ENCODE data around the gene WNT11.
A peak's percentile ranks its signal among the peaks of the same experiment; 100 is the strongest.

Gene WNT11
- 0 to 14.8 (median 0.78) reads per million in 9 experiments for total RNA-seq

DNA sequence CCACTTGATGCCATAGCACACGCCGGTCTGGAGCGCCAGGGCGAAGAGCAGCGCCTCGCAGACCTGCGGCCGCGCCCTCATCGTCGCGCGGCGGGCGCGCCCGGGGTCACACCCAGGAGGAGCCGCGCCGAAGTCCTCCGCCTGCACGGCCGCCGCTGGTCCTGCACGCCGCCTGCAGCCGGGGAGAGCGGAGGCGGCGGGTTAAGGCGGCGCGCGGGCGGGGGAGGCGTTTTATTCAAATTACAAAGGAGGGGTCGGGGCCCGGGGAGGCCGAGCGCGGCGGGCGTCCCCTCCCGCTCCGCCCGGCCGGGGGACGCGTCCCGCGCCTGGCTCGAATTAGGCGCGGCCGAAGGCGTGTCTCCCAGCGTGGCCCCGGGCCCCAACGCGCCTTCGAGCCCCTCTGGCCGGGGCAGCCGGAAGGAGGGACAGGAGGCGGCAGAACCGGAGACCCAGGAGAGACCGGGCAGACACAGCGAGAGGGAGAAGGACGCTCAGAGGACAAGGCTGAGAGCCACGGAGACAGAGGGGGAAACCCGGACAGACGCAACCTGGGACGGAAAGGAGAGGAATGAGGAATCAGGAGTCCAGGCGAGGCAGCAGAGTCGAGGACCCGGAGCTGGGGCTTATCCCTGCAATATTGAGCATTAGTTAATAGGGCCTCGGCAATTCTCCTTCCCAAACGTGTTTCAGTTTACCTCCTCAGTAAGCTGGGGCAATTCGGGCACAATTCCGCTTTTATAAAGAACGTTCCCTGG is at the start of gene WNT11:
TSS of gene WNT11 (minus strand) at position 176 of the 755 bp plus-strand sequence. CDS start at position 81, 95 bp downstream.
- H3K36me3 Mint-ChIP-seq (ENCODE audit: insufficient read depth): peaks cover 25% of the 10 kb centered on the region
- peak within 1 kb of the TSS; percentile 67 to 71 for H3K27ac Mint-ChIP-seq
- DNase-seq: peak; percentile 22 to 39 (median 28)
- H3K4me3 Mint-ChIP-seq: peak within 1 kb of the TSS; percentile 84 to 85
- ATAC-seq (replicated peaks): peak; percentile 37
- H3K27me3 Mint-ChIP-seq: peaks cover 24 to 49% of the 10 kb centered on the region in 2 donors
- peaks cover 3 to 19% of the 10 kb centered on the region in 2 donors for H3K4me1 Mint-ChIP-seq (ENCODE audit: low read depth in 2 of 2)
- no peaks in the 10 kb centered on the region for H3K9me3 Mint-ChIP-seq

DNA sequence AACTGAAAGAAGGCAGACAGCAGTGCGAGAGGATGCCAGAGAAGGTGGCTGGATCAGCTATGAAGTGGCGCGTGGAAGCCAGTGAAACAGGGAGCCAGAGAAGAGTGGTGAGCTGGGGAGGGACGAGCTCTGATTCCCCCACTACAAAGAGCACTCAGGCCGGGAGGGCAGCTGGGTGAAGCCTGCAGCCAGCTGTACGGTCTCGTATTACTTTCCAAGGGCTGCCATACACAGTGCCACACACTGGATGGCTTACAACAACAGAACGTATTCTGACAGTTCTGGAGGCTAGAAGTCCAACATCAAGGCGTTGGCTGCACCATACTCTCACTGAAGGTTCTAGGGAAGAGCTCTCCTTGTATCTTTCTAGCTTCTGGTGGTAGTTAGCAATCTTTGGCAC is 47.1 kb upstream of the WNT11 start:
- peaks cover 20 to 48% of the 10 kb centered on the region in 2 donors for H3K27me3 Mint-ChIP-seq
- no peaks in the 10 kb centered on the region for H3K9me3 Mint-ChIP-seq
- H3K4me1 Mint-ChIP-seq (ENCODE audit: low read depth in 2 of 2): no peaks in the 10 kb centered on the region
- ATAC-seq (replicated peaks) (no peak), DNase-seq (no peak)
- no peaks in the 10 kb centered on the region for H3K36me3 Mint-ChIP-seq (ENCODE audit: insufficient read depth)
- no peak overlapping the region for H3K27ac Mint-ChIP-seq
- no peak overlapping the region for H3K4me3 Mint-ChIP-seq

DNA sequence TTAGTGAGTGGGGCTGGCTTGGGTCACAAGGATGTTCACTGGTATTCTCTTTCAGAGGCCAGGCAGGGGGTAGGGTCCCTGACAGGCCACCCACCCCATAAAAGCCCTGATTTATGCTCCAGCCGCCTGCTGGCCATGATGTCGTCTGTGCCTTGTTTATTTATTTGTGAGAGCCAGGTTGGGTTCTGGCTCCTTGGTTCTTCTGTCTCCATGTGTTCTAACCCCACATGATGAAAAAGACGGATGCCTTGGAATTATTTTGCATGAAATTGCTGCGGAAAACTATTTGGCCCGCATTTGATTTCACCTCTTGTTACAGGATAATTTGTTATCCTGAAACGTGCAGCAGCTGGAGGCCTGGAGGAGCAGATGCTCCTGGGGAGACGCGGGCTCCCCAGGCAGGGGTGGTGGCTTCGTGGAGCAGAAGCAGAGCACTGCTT is 46.3 kb upstream of the WNT11 start:
- ATAC-seq (replicated peaks) (no peak), DNase-seq (no peak)
- peaks cover 20 to 48% of the 10 kb centered on the region in 2 donors for H3K27me3 Mint-ChIP-seq
- H3K36me3 Mint-ChIP-seq (ENCODE audit: insufficient read depth): no peaks in the 10 kb centered on the region
- no peaks in the 10 kb centered on the region for H3K9me3 Mint-ChIP-seq
- no peak overlapping the region for H3K4me3 Mint-ChIP-seq
- H3K27ac Mint-ChIP-seq: no peak overlapping the region
- H3K4me1 Mint-ChIP-seq (ENCODE audit: low read depth in 2 of 2): no peaks in the 10 kb centered on the region

DNA sequence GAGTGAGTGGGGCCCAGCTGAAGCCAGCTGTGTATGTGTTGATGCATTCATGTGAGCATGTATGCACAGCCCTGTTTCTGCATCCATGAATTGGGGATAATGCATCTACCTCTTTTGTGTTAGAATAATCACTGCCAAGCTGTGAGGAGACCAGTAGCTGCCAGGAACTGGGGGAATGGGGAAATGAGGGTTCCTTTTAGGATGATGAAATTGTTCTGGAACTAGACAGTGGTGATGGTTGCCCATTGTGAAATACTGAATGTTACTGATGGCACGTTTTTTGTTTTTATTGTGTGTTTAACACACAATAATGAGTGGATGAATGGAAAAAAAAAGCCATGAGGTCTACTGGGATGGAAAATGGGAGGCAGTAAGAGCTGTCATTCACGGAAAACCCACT is 45.3 kb upstream of the WNT11 start:
- Mint-ChIP-seq H3K4me3 (no peak overlapping the region), H3K4me1 (ENCODE audit: low read depth in 2 of 2) (no peaks in the 10 kb centered on the region), H3K27me3 (peaks cover 20 to 48% of the 10 kb centered on the region in 2 donors), H3K27ac (no peak overlapping the region), H3K9me3 (no peaks in the 10 kb centered on the region), H3K36me3 (ENCODE audit: insufficient read depth) (peaks cover 3% of the 10 kb centered on the region)
- ATAC-seq (replicated peaks) (no peak), DNase-seq (no peak)

DNA sequence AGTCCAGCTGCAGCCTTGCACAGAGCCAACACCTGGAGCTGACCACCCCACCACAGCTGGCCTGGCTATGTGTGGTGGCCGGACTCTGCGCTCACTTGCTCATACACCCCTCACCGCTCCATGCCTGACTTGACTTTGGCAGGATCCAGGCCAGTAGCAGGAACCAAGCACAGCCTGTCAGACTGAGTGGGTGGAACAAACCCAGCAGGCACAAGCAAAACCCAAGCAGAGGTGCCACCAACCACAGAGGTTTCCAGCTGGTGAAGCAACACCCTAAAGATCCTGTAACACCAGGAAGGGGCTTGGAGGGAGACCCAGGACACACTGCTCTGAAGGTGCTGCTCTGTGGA is 44.9 kb upstream of the WNT11 start:
- Mint-ChIP-seq H3K4me3 (no peak overlapping the region), H3K9me3 (no peaks in the 10 kb centered on the region), H3K27me3 (peaks cover 20 to 48% of the 10 kb centered on the region in 2 donors), H3K36me3 (ENCODE audit: insufficient read depth) (peaks cover 3% of the 10 kb centered on the region), H3K27ac (no peak overlapping the region), H3K4me1 (ENCODE audit: low read depth in 2 of 2) (no peaks in the 10 kb centered on the region)
- DNase-seq: no peak
- ATAC-seq (replicated peaks): no peak

DNA sequence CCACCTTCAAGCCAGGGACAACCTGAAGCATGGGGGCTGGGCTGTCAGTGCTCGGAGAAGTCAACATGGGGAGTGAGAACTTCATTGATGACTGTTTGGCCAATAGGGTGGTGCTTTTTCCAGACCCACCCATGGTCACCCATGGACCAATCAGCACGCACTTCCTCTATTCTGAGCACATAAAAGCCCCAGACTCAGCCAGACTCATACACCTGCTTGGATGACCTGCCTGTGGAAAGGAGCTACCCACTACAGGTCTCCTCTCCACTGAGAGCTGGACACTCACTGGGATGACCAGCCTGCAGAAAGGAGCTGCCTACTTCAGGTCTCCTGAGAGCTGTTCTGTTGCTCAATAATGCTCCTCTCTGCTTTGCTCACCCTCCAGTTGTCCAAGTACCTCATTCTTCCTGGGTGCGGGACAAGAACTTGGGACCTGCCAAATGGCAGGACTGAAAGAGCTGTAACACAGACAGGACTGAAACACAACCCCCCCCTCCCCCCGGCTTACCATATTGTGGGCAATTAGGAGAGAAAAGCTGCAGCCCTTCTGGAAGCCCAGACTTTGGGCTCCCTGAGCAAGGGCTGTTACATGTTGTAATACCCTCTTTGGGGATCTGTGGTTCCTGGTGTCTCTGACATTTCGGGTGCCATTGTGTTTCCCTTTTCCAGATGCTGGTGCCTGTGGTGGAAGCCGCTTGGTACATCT is 44.4 kb upstream of the WNT11 start:
- no peak for ATAC-seq (replicated peaks)
- H3K4me1 Mint-ChIP-seq (ENCODE audit: low read depth in 2 of 2): no peaks in the 10 kb centered on the region
- no peaks in the 10 kb centered on the region for H3K9me3 Mint-ChIP-seq
- no peak overlapping the region for H3K4me3 Mint-ChIP-seq
- no peak overlapping the region for H3K27ac Mint-ChIP-seq
- DNase-seq: no peak
- H3K27me3 Mint-ChIP-seq: peaks cover 20 to 46% of the 10 kb centered on the region in 2 donors
- peaks cover 3% of the 10 kb centered on the region for H3K36me3 Mint-ChIP-seq (ENCODE audit: insufficient read depth)

DNA sequence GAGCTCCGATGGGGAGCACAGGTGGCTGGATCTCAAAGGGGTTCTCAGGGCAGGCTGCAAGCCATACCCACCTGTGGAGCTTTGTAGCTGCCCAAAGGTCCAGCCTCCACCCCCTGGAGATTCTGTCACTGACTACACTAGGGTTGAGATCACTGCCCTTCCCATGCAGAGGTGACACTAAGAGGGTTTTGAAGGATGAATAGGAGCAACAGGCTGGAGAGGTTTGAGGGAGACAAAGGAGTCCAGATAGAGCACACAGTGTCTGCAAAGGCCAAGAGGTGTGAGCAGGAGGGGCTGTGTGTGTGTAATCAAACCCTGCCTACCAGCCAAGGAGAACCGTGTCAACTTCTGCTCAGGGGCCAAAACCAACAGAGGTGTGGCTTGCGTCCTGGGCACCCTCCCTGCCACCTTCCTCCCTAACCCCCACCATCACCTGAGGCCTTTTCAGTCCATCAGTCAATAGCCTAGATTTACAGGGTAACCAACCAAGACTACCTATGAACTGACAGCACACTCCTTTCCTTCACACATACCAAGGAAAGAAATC is 43.0 kb upstream of the WNT11 start:
- Mint-ChIP-seq H3K4me1 (ENCODE audit: low read depth in 2 of 2) (no peaks in the 10 kb centered on the region), H3K9me3 (no peaks in the 10 kb centered on the region), H3K4me3 (no peak overlapping the region), H3K36me3 (ENCODE audit: insufficient read depth) (peaks cover 3% of the 10 kb centered on the region), H3K27ac (no peak overlapping the region), H3K27me3 (peaks cover 20 to 32% of the 10 kb centered on the region in 2 donors)
- no peak for ATAC-seq (replicated peaks)
- DNase-seq: no peak

DNA sequence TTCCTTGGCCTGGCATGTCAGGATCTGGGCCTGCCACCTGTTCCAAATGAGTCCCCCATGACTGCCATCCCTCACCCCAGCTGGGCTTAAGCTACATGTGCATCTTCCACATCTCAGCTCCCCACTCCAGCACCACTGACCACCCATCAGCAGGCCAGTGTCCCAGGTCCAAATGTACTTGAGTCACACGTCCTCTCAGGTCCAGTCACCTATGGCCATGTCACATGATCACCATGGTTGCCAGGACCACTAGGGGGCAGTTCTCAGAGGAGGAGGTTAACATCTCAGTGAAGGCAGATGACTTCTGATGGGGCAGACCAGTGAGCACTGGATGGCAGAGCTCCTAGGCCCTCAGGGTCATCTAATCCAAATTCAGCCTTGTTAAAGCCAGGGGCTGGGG is 41.9 kb upstream of the WNT11 start:
- no peak for DNase-seq
- H3K36me3 Mint-ChIP-seq (ENCODE audit: insufficient read depth): peaks cover 3% of the 10 kb centered on the region
- no peaks in the 10 kb centered on the region for H3K4me1 Mint-ChIP-seq (ENCODE audit: low read depth in 2 of 2)
- H3K9me3 Mint-ChIP-seq: no peaks in the 10 kb centered on the region
- no peak overlapping the region for H3K4me3 Mint-ChIP-seq
- H3K27ac Mint-ChIP-seq: no peak overlapping the region
- H3K27me3 Mint-ChIP-seq: peaks cover 19 to 22% of the 10 kb centered on the region in 2 donors
- ATAC-seq (replicated peaks): no peak

DNA sequence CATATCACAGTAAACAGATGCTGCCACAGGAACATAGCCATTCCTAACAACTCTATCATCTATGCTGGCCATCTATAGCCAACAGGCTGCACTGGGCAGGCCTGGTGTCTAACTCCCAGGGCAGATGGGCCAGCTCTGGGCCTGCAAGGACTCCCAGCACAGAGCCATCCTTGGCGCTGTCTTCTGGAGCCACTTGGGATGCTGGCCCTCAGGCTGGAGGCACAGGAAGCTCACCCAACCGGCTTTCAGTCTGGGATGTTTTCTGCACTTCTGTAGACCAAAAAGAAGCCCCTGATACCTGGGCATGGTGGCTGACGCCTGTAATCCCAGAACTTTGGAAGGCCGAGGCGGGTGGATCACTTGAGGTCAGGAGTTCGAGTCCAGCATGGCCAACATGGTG is 40.8 kb upstream of the WNT11 start:
- Mint-ChIP-seq H3K36me3 (ENCODE audit: insufficient read depth) (peaks cover 5% of the 10 kb centered on the region), H3K27ac (no peak overlapping the region), H3K4me3 (no peak overlapping the region), H3K27me3 (peaks cover 7 to 17% of the 10 kb centered on the region in 2 donors), H3K9me3 (no peaks in the 10 kb centered on the region), H3K4me1 (ENCODE audit: low read depth in 2 of 2) (peaks cover 0 to 2% of the 10 kb centered on the region in 2 donors)
- ATAC-seq (replicated peaks) (no peak), DNase-seq (no peak)

DNA sequence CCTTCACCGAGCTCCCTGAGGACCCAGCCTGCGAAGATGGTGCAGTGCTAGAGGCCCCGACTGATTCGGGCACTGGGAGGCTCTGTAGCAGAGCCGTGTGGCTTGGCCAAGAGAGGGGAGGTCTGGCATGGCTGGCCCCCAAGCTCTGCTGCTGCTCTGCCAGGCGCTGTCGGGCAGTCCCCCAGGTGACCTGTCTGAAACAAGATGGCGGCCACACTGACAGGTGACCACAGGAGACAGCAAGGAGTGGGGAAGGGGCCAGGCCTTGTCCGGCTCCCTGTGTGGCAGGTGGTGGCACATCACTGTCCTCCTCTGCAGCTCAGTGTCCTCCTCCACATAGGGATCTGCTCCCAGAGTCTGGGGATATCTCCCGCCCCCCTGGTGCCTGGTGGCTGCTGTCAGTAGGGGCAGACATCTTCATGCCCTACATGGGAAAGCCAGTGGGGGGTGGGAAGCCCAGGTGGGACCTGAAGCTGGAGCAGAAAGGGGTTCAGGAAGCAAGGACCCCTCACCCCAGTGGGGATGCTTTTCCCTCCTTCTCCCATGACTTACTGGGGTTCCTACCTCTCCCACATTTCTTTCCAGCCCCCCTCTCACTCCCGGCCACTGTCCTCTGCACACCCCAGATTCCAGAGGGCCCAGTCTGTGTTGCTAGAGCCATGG is 40.1 kb upstream of the WNT11 start:
- H3K27me3 Mint-ChIP-seq: peaks cover under 1 to 10% of the 10 kb centered on the region in 2 donors
- H3K4me1 Mint-ChIP-seq (ENCODE audit: low read depth in 2 of 2): peaks cover 0 to 2% of the 10 kb centered on the region in 2 donors

DNA sequence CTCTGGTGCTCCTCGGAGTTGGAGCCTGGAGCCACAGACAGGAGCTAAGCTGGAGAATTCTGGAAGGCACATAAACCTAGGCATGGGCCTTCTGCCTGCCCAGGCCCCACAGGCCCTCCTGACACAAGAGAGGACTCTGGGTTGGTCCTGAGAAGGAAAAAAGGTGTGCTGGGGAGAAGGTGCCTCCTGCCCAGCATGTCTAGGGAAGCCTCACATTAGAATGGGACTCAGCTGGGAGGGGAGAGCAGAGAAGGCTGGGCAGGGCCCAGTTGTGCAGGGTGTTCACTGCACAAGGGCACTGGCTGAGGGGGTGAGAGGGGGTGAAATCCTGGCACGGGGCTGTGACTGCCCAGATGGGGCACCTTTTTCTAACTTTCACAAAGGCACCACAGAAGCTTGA is 39.4 kb upstream of the WNT11 start:
- no peaks in the 10 kb centered on the region for H3K9me3 Mint-ChIP-seq
- peaks cover 0 to 2% of the 10 kb centered on the region in 2 donors for H3K4me1 Mint-ChIP-seq (ENCODE audit: low read depth in 2 of 2)
- DNase-seq: no peak
- no peak overlapping the region for H3K4me3 Mint-ChIP-seq
- H3K27ac Mint-ChIP-seq: no peak overlapping the region
- no peak for ATAC-seq (replicated peaks)
- peaks cover 0 to 10% of the 10 kb centered on the region in 2 donors for H3K27me3 Mint-ChIP-seq
- H3K36me3 Mint-ChIP-seq (ENCODE audit: insufficient read depth): peaks cover 5% of the 10 kb centered on the region

More for the DNA sequence above, 40.1 kb upstream of the WNT11 start:
- ATAC-seq (replicated peaks): no peak
- H3K9me3 Mint-ChIP-seq: no peaks in the 10 kb centered on the region
- peaks cover 5% of the 10 kb centered on the region for H3K36me3 Mint-ChIP-seq (ENCODE audit: insufficient read depth)
- no peak overlapping the region for H3K4me3 Mint-ChIP-seq
- no peak overlapping the region for H3K27ac Mint-ChIP-seq
- DNase-seq: no peak

DNA sequence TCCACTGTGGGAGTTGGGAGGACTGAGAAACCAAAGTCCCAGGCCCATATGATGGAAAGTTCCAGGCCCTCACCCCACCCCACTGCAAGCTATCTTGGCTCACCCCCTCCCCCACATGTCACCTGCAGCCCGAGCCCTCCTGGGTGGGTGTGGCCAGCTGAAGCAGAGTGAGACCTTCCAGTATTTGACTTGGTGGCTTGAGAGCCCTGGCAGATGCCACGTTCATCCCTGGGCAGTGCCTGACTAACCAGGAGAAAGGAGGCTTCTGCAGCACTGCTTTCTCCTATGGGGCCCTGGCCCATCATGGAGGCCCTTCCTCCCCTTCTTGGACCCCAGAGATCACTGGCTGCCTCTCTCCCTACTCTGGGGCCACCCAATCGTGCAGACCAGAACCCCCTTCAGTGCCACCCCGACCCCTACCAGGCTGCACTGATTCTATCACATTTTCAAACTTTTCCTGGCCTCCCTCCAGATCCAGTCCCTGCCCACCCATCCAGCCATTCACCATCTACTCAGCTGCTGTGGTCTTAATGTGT is 38.1 kb upstream of the WNT11 start:
- Mint-ChIP-seq H3K4me1 (ENCODE audit: low read depth in 2 of 2) (peaks cover 0 to 2% of the 10 kb centered on the region in 2 donors), H3K9me3 (no peaks in the 10 kb centered on the region), H3K4me3 (no peak overlapping the region), H3K27me3 (peaks cover 0 to 16% of the 10 kb centered on the region in 2 donors), H3K27ac (no peak overlapping the region), H3K36me3 (ENCODE audit: insufficient read depth) (peaks cover 8% of the 10 kb centered on the region)
- ATAC-seq (replicated peaks) (no peak), DNase-seq (no peak)

DNA sequence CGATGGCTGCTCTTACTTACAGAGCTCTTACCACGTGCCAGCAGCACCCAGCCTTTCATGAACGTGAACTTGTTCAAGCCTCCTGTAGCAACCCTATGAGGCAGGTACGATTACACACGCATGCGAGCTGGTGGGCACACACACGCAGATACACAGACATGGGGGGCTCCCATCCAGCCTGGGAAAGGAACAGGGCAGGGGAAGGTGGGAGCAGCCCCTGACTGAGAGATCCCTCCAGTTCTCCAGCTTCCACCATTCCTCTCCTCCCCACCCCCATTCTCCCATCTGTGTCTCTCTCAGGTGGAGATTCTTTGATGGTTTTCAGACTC is 37.6 kb upstream of the WNT11 start:
- Mint-ChIP-seq H3K36me3 (ENCODE audit: insufficient read depth) (peaks cover 8% of the 10 kb centered on the region), H3K4me1 (ENCODE audit: low read depth in 2 of 2) (peaks cover 0 to 2% of the 10 kb centered on the region in 2 donors), H3K4me3 (no peak overlapping the region), H3K27me3 (peaks cover 0 to 16% of the 10 kb centered on the region in 2 donors), H3K27ac (no peak overlapping the region), H3K9me3 (no peaks in the 10 kb centered on the region)
- DNase-seq (no peak), ATAC-seq (replicated peaks) (no peak)
